Smooth muscle cell (in vitro differentiated cells): Measurements from ENCODE around the gene ACSL3. TPM values are rescaled to one million over a fixed set of nuclear protein-coding genes. Genes with fewer than 3 reads are reported as not detected.
"Not testable (repeated sequence)": the region's sequence is repeated elsewhere in the genome, so short reads cannot be mapped to it uniquely, and the experiment has no call there.

Experiments
- DNase-seq: peaks from one replicate; lab custom pipeline; 2025; ENCODE audit not compliant: unreplicated experiment; lab: John Stamatoyannopoulos, UW
- H2AFZ ChIP-seq: fragments of 200-600 bp; sonication (generic); 2 replicates; pipeline ENCODE4 v1.6.0; 2016; ENCODE audit warnings: antibody characterized with exemption, low read depth, mild to moderate bottlenecking
- H3F3A ChIP-seq: fragments of 200-600 bp; sonication (generic); 2 replicates; pipeline ENCODE4 v1.6.0; 2017; ENCODE audit warnings: antibody characterized with exemption, low read depth
- H3K27ac ChIP-seq: fragments of 200-600 bp; sonication (generic); 2 replicates; pipeline ENCODE4 v1.5.1; 2016; ENCODE audit warnings: low read depth, mild to moderate bottlenecking
- H3K27me3 ChIP-seq: fragments of 200-600 bp; sonication (generic); 2 replicates; pipeline ENCODE4 v1.6.1; 2016; ENCODE audit warnings: low read depth, mild to moderate bottlenecking
- H3K36me3 ChIP-seq: fragments of 200-600 bp; sonication (generic); 2 replicates; pipeline ENCODE4 v1.5.1; 2016; ENCODE audit warnings: low read depth
- H3K4me1 ChIP-seq: fragments of 200-600 bp; sonication (generic); 2 replicates; pipeline ENCODE4 v1.5.1; 2016; ENCODE audit warnings: low read depth
- H3K4me2 ChIP-seq: fragments of 200-600 bp; sonication (generic); 2 replicates; pipeline ENCODE4 v1.6.0; 2016; ENCODE audit warnings: mild to moderate bottlenecking
- H3K4me3 ChIP-seq: fragments of 200-600 bp; sonication (generic); 2 replicates; pipeline ENCODE4 v1.5.1; 2016; ENCODE audit warnings: mild to moderate bottlenecking
- H3K79me2 ChIP-seq: fragments of 200-600 bp; sonication (generic); 2 replicates; pipeline ENCODE4 v1.6.0; 2016; ENCODE audit warnings: low read depth, mild to moderate bottlenecking
- H3K9ac ChIP-seq: fragments of 200-600 bp; sonication (generic); 2 replicates; pipeline ENCODE4 v1.6.0; 2016; ENCODE audit warnings: low read depth
- H3K9me3 ChIP-seq: fragments of 200-600 bp; sonication (generic); replicated peaks from 2 replicates; pipeline ENCODE4 v1.5.1; 2016; ENCODE audit warnings: low read depth
- H4K20me1 ChIP-seq: fragments of 200-600 bp; sonication (generic); 2 replicates; pipeline ENCODE4 v1.6.0; 2016; ENCODE audit warnings: low read depth
- CTCF ChIP-seq: fragments of 200-600 bp; sonication (generic); IDR thresholded peaks from 2 replicates; pipeline ENCODE4 v1.5.1; 2017; ENCODE audit warnings: borderline replicate concordance, mild to moderate bottlenecking, antibody characterized with exemption; ENCODE audit not compliant: insufficient read depth, poor library complexity, severe bottlenecking
- WGBS: methylation state at CpG from one replicate; pipeline ENCODE4 v1.1.7; 2016; ENCODE audit warnings: low lambda C conversion rate; 5-methylcytosine and 5-hydroxymethylcytosine counted together
- polyA plus RNA-seq: library from polyadenylated mRNA; unstranded; fragments of >200 nt; fragmentation: Nextera tagmentation; extraction: Ambion mirVana; gene quantifications from 2 replicates; pipeline ENCODE4 v1.2.1, GENCODE V29; 2016
- total RNA-seq: library from RNA; depleted of rRNA; stranded (reverse); fragments of >200 nt; gene quantifications from 2 replicates; pipeline ENCODE4 v1.2.3, GENCODE V29; 2014

The ACSL3 gene
- total and polyA plus RNA-seq, 2 experiments from 2014 or later = 111 to 183 TPM

DNA sequence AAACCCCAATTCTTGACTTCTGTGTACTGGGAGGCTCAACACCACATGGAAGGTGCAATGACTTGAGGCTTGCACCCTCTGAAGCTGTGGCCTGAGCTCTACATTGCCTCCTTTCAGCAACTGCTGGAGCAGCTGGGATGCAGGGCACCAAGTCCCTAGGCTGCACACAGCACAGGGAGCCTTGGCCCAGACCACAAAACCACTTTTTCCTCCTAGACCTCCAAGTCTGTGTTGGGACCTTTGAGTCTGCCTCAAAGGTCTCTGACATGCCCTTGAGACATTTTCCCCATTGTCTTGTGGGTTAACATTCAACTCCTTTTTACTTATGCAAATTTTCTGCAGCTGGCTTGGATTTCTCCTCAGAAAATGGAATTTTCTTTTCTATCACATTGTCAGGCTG is 128.6 kb downstream of the ACSL3 start:
- peaks cover 13% of the 10 kb centered on the region for H3F3A ChIP-seq
- no peaks in the 10 kb centered on the region for H3K27me3 ChIP-seq
- no peaks in the 10 kb centered on the region for H3K9me3 ChIP-seq
- H4K20me1 ChIP-seq = no peaks in the 10 kb centered on the region
- H3K4me1 ChIP-seq = no peaks in the 10 kb centered on the region
- no peak for TF ChIP-seq CTCF
- DNase-seq = no peak
- no peaks in the 10 kb centered on the region for H3K36me3 ChIP-seq
- H3K79me2 ChIP-seq = no peaks in the 10 kb centered on the region
- no peak overlapping the region for H2AFZ ChIP-seq
- H3K4me2 ChIP-seq = no peak overlapping the region
- no peak overlapping the region for H3K4me3 ChIP-seq
- H3K9ac ChIP-seq = no peak overlapping the region
- no peak overlapping the region for H3K27ac ChIP-seq

- H3K9me3 ChIP-seq, H3K9ac ChIP-seq, H3K27ac ChIP-seq, H3K4me2 ChIP-seq, H3K4me3 ChIP-seq, H3K4me1 ChIP-seq, DNase-seq, H4K20me1 ChIP-seq, H2AFZ ChIP-seq, H3K36me3 ChIP-seq, H3K79me2 ChIP-seq, H3K27me3 ChIP-seq: not testable (repeated sequence)
- peaks cover 19% of the 10 kb centered on the region for H3F3A ChIP-seq
- 94% methylated on average over 4 of the region's 4 CpGs for WGBS
Measured at GRCh38 chr2:222990206-222990605, 129.4 kb downstream of the ACSL3 start.

GRCh38 chr2:222992137-222992536 is 131.3 kb downstream of the ACSL3 start:
- no peak for DNase-seq

More at GRCh38 chr2:222992137-222992536, 131.3 kb downstream of the ACSL3 start:
- Histone ChIP-seq H3K4me2 (no peak overlapping the region), H3K9me3 (no peaks in the 10 kb centered on the region), H3K9ac (no peak overlapping the region), H4K20me1 (no peaks in the 10 kb centered on the region), H3F3A (peaks cover 24% of the 10 kb centered on the region), H3K79me2 (no peaks in the 10 kb centered on the region), H3K27me3 (no peaks in the 10 kb centered on the region), H3K27ac (no peak overlapping the region), H2AFZ (peak overlapping the region; percentile 32), H3K4me1 (no peaks in the 10 kb centered on the region), H3K36me3 (no peaks in the 10 kb centered on the region), H3K4me3 (no peak overlapping the region)
- WGBS = 69% methylated on average over 2 of the region's 2 CpGs
- no peak for TF ChIP-seq CTCF

Other genes with a start within 250 kb of the ACSL3 start
- 20.3 and 25.7 TPM in 2 replicates for gene FARSB, start 204.9 kb upstream of the ACSL3 start, total RNA-seq
- 27.0 and 32.4 TPM in 2 replicates for gene FARSB, start 204.9 kb upstream of the ACSL3 start, polyA plus RNA-seq
- not detected in 2 replicates for gene MOGAT1, start 189.4 kb upstream of the ACSL3 start, total RNA-seq
- 0.25 TPM in 1 of 2 replicates, not detected in the other for gene MOGAT1, start 189.4 kb upstream of the ACSL3 start, polyA plus RNA-seq
- 36.7 and 52.8 TPM in 2 replicates for gene KCNE4, start 191.2 kb downstream of the ACSL3 start, total RNA-seq
- 39.6 and 67.5 TPM in 2 replicates for gene KCNE4, start 191.2 kb downstream of the ACSL3 start, polyA plus RNA-seq